Parathyroid adenoma (tissue), 2 donors: ENCODE measurements around the gene GLG1.

Experiments
- H2AFZ ChIP-seq: fragments of 300-600 bp; sonication (generic); one replicate; pipeline ENCODE4 v1.7.0; 2017; ENCODE audit warnings: antibody characterized with exemption, mild to moderate bottlenecking
- H3K27ac ChIP-seq: fragments of 300-600 bp; sonication (generic); one replicate; pipeline ENCODE4 v1.7.0; 2017
- H3K27me3 ChIP-seq: fragments of 300-600 bp; sonication (generic); one replicate; pipeline ENCODE4 v1.7.0; 2017; ENCODE audit warnings: low read length; ENCODE audit not compliant: control insufficient read depth, insufficient read depth
- H3K36me3 ChIP-seq: fragments of 300-600 bp; sonication (generic); one replicate; pipeline ENCODE4 v1.7.0; 2017; ENCODE audit warnings: low read length; ENCODE audit not compliant: control insufficient read depth, insufficient read depth
- H3K4me1 ChIP-seq: fragments of 300-600 bp; sonication (generic); one replicate; pipeline ENCODE4 v1.7.0; 2017; ENCODE audit warnings: control low read depth
- H3K4me2 ChIP-seq: fragments of 300-600 bp; sonication (generic); one replicate; pipeline ENCODE4 v1.7.0; 2017; ENCODE audit warnings: low read length
- H3K4me3 ChIP-seq: fragments of 300-600 bp; sonication (generic); one replicate; pipeline ENCODE4 v1.7.0; 2017; ENCODE audit warnings: low read depth, low read length
- H3K79me2 ChIP-seq: fragments of 300-600 bp; sonication (generic); one replicate; pipeline ENCODE4 v1.7.0; 2017; ENCODE audit warnings: control low read depth
- H3K9ac ChIP-seq: fragments of 300-600 bp; sonication (generic); one replicate; pipeline ENCODE4 v1.7.0; 2017; ENCODE audit warnings: mild to moderate bottlenecking
- H3K9me3 ChIP-seq: fragments of 300-600 bp; sonication (generic); one replicate; pipeline ENCODE4 v1.7.0; 2017; ENCODE audit warnings: low read length; ENCODE audit not compliant: control insufficient read depth
- CTCF ChIP-seq: fragments of 300-600 bp; sonication (generic); IDR thresholded peaks from one replicate; pipeline ENCODE4 v1.7.0; 2017; ENCODE audit warnings: antibody characterized with exemption, mild to moderate bottlenecking
- donor health status: primary hyperparathyroidism.

GLG1 gene

GRCh38 chr16:74607310-74607961 is 522 bp upstream of the GLG1 start:
- TF ChIP-seq CTCF, result no peak
- H3K9ac ChIP-seq, result peak overlapping the region; percentile 71
- H3K27ac ChIP-seq, result peak overlapping the region; percentile 86
- peak overlapping the region; percentile 75 for H3K4me2 ChIP-seq
- H3K36me3 ChIP-seq, result no peaks in the 10 kb centered on the region
- H3K79me2 ChIP-seq, result peaks cover 30% of the 10 kb centered on the region
- H3K9me3 ChIP-seq, result no peaks in the 10 kb centered on the region
- H3K4me3 ChIP-seq, result peak overlapping the region; percentile 83
- no peaks in the 10 kb centered on the region for H3K27me3 ChIP-seq
- H2AFZ ChIP-seq, result peak overlapping the region; percentile 94
- H3K4me1 ChIP-seq, result peaks cover 24% of the 10 kb centered on the region

GRCh38 chr16:74605746-74606520 is 981 bp downstream of the GLG1 start:
- H3K79me2 ChIP-seq, result peaks cover 39% of the 10 kb centered on the region
- H2AFZ ChIP-seq, result peak overlapping the region; percentile 94
- no peaks in the 10 kb centered on the region for H3K27me3 ChIP-seq
- no peaks in the 10 kb centered on the region for H3K36me3 ChIP-seq
- no peak for TF ChIP-seq CTCF
- peak overlapping the region; percentile 71 for H3K9ac ChIP-seq
- H3K9me3 ChIP-seq, result no peaks in the 10 kb centered on the region
- H3K4me2 ChIP-seq, result peak overlapping the region; percentile 75
- peaks cover 24% of the 10 kb centered on the region for H3K4me1 ChIP-seq
- H3K27ac ChIP-seq, result peak overlapping the region; percentile 86
- H3K4me3 ChIP-seq, result peak overlapping the region; percentile 83

GRCh38 chr16:74605332-74605731 is 1.6 kb downstream of the GLG1 start:
- no peak overlapping the region for H3K27ac ChIP-seq
- H3K4me1 ChIP-seq, result peaks cover 24% of the 10 kb centered on the region
- peak overlapping the region; percentile 75 for H3K4me2 ChIP-seq

GRCh38 chr16:74603848-74604247 is 3.1 kb downstream of the GLG1 start:
- Histone ChIP-seq H3K36me3 (no peaks in the 10 kb centered on the region), H3K27ac (no peak overlapping the region), H3K4me2 (no peak overlapping the region), H3K4me3 (no peak overlapping the region), H3K4me1 (peaks cover 22% of the 10 kb centered on the region), H3K9ac (no peak overlapping the region), H2AFZ (no peak overlapping the region), H3K79me2 (peaks cover 55% of the 10 kb centered on the region), H3K27me3 (no peaks in the 10 kb centered on the region), H3K9me3 (no peaks in the 10 kb centered on the region)
- TF ChIP-seq CTCF, result no peak

More at GRCh38 chr16:74605332-74605731, 1.6 kb downstream of the GLG1 start:
- no peaks in the 10 kb centered on the region for H3K9me3 ChIP-seq
- no peaks in the 10 kb centered on the region for H3K27me3 ChIP-seq
- no peaks in the 10 kb centered on the region for H3K36me3 ChIP-seq
- H3K9ac ChIP-seq, result no peak overlapping the region
- no peak overlapping the region for H2AFZ ChIP-seq
- H3K4me3 ChIP-seq, result peak overlapping the region; percentile 83
- TF ChIP-seq CTCF, result no peak
- peaks cover 43% of the 10 kb centered on the region for H3K79me2 ChIP-seq
